A549 treated with ZK216348 at 1 μM for 4 hours (cell line): ENCODE measurements around the gene SCYGR7. TPM values are rescaled to one million over a fixed set of nuclear protein-coding genes. Genes with fewer than 3 reads are reported as not detected.

ENCODE experiments used
- total RNA-seq: library from RNA; stranded (reverse); fragments of 200-300 nt; extraction: Qiagen RNA extraction; gene quantifications from 5 replicates; pipeline ENCODE4 v1.2.3, GENCODE V29; 2022; ENCODE audit warnings: low read depth

The SCYGR7 gene, protein sequence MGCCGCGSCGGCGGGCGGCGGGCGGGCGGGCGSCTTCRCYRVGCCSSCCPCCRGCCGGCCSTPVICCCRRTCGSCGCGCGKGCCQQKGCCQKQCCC
- not detected in 5 replicates for total RNA-seq

DNA sequence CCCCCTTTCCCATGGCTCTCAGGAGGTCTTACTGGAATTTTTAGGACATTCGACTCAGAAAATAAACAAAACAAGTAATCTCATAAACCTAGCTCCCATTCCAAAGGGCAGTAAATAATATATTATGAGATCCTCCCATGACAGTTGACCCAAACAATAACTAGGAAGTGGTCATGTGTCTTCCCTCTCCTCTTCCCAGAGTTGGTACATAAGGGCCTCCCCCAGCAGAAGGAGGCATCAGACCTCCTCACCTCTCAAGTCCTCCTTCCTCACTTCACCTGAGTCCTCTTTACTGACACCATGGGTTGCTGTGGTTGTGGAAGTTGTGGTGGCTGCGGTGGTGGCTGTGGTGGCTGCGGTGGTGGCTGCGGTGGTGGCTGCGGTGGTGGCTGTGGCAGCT, at the start of gene SCYGR7:
TSS of gene SCYGR7 (plus strand) at position 301 of the 400 bp plus-strand sequence. CDS start at position 301, 0 bp downstream.

DNA sequence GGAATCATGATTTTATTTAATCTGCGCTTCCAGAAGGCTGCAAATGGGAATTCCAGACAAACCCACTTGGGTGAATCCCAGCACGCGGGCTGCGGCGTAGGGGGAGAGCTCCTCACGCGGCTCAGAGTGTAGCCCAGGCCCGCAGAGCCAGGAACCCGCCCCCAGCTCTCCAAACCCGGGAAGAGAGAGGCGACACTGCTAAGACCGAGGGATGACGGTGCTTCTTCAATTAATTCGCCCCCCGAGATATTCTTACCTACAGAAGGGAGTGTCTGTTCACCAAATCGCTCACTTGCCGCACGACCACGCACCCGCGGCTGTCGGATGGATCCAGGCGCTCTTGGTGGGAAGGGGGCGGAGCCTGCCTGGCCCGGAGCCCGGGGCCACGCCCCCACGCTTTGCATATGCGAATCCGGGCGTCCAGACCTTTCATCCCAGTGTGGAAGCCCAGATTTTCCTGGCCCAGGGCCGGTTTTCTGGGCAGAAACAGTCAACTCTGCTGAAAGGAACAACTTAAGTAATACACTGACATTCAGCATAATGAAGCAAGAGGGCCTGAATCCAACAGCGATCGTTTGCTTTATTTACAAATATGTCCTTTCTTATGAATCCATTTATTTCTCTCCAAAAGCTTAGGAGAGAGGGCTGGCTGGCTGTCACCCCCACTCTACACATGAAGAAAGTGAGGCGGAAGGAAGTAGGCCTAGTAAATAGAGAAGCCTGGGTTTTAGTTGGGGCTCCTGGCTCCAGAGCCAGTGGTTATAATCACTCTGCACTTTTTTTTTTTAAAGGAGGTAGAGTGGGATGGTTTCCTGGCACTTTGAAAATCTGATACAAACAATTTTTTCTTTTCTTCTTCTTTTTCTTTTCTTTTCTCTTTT, 10.2 kb upstream of the SCYGR7 start, which contains the start of gene SLC19A3:
TSS of gene SLC19A3 (minus strand) at position 342 of the 881 bp plus-strand sequence. CDS start 15,710 bp downstream, outside the sequence.

DNA sequence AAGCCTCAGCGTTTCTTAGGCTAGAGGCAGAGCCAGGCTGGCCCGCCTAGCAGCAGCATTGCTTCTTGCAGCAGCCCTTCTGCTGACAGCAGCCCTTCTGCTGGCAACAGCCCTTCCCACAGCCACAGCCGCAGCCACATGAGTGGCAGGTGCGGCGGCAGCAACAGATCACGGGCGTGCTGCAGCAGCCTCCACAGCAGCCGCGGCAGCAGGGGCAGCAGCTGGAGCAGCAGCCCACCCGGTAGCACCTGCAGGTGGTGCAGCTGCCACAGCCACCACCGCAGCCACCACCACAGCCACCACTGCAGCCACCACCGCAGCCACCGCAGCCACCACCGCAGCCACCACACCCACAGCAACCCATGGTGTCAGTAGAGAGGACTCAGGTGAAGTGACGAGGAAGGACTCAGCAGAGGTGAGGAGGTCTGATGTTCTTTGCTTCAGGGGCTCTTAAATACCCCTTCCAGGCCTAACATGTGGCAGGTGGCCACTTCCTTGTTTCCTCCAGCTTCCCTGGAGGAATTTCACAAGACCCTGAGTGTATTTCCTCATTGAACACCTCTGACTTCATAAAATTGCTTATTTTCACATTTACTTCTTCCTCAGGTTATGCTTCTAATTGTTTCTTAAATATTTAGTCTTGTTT, 3.6 kb upstream of the SCYGR7 start, which contains the start of gene SCYGR6:
TSS of gene SCYGR6 (minus strand) at position 364 of the 646 bp plus-strand sequence. CDS start at position 364, 0 bp downstream.

DNA sequence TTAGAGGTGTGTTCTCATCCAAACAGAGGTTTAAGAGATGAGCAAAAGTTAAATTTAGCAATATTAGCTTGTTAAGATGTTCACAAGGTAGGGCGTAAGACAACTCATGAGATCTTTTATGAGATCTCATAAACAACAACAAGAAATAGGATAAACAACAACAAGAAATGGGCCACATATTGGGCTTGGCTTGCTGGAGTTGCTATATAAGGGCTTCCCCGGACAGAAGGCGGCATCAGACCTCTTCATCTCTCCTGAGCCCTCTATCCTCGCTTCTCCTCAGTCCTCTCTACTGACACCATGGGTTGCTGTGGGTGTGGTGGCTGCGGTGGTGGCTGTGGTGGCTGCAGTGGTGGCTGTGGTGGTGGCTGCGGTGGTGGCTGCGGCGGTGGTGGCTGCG, 17.5 kb downstream of the SCYGR7 start, which contains the start of gene SCYGR8:
TSS of gene SCYGR8 (plus strand) at position 301 of the 400 bp plus-strand sequence. CDS start at position 301, 0 bp downstream.

Other genes starting within 250 kb of the SCYGR7 start
- gene SCYGR2, start 129.4 kb upstream of the SCYGR7 start, total RNA-seq, result not detected in 5 replicates
- gene SCYGR3, start 113.5 kb upstream of the SCYGR7 start, total RNA-seq, result not detected in 5 replicates
- gene SCYGR4, start 110.8 kb upstream of the SCYGR7 start, total RNA-seq, result not detected in 5 replicates
- not detected in 5 replicates for gene SCYGR5, start 61.5 kb upstream of the SCYGR7 start, total RNA-seq
- gene SLC19A3, start 10.3 kb upstream of the SCYGR7 start, total RNA-seq, result 2.4 to 3.0 TPM (median 2.9 TPM) in 5 replicates
- gene SCYGR6, start 3.6 kb upstream of the SCYGR7 start, total RNA-seq, result not detected in 5 replicates
- not detected in 5 replicates for gene SCYGR8, start 17.6 kb downstream of the SCYGR7 start, total RNA-seq
- 3.4 to 9.4 TPM (median 4.8 TPM) in 5 replicates for gene CCL20, start 85.5 kb downstream of the SCYGR7 start, total RNA-seq
- 2.1 to 4.0 TPM (median 2.6 TPM) in 5 replicates for gene DAW1, start 143.3 kb downstream of the SCYGR7 start, total RNA-seq